ENCODE data around the gene PLCXD3.

GRCh38 chr5:41349846-41350245 is 160.6 kb downstream of the PLCXD3 start:
- TF ChIP-seq POLR2A (IDR thresholded peaks at IDR 0.05) (no peak), CTCF (IDR thresholded peaks at IDR 0.05) (no peak), POLR2AphosphoS5 (IDR thresholded peaks at IDR 0.05; ENCODE audit: insufficient read depth in 1 of 2, low read depth in 1 of 2) (no peak)
